B cell (primary cell): ENCODE results near the gene ELL3. TPM values are rescaled to one million over a fixed set of nuclear protein-coding genes. Genes with fewer than 3 reads are reported as not detected.
A peak's percentile ranks its signal among the peaks of the same experiment; 100 is the strongest.

ENCODE experiments used
- ATAC-seq: fragments of 200-7000 bp; cut with Tn5 transposase; one replicate; pipeline ENCODE4 v1.10.0; 2021; ENCODE audit warnings: low read depth, mild to moderate bottlenecking, moderate number of reproducible peaks, moderate library complexity
- CTCF ChIA-PET: fragments of 350-600 bp; sonication (Branson Sonifier 250); formaldehyde crosslinking; loops from one replicate; lab custom pipeline; 2021; ENCODE audit warnings: antibody characterized with exemption, inconsistent platforms; lab: Charles Lee
- POLR2A ChIA-PET: fragments of 350-600 bp; sonication (Branson Sonifier 250); formaldehyde crosslinking; loops from one replicate; lab custom pipeline; 2021; ENCODE audit warnings: antibody characterized with exemption; lab: Charles Lee
- DNase-seq: peaks from one replicate; pipeline ENCODE4 v3.0.0; 2013
- H2AFZ ChIP-seq: 2 replicates; pipeline ENCODE4 v1.6.1; 2012; ENCODE audit warnings: mild to moderate bottlenecking, low read depth, low read length; ENCODE audit not compliant: insufficient read depth, poor library complexity, severe bottlenecking
- H3K27ac ChIP-seq, 2 donors: 1 replicate in 1 of 2; 2 replicates in 1 of 2; pipeline ENCODE4 v1.5.1; 2012 to 2013; ENCODE audit warnings: low read length in 2 of 2, mild to moderate bottlenecking in 2 of 2, moderate library complexity in 1 of 2
- H3K27me3 ChIP-seq, 4 experiments: fragments of 200-600 bp in 1 of 4; sonication (generic) in 1 of 4; replicated peaks in 1 of 4; 1 replicate in 2 of 4; 2 replicates in 2 of 4; pipeline versions ENCODE4 v1.6.1 to v1.7.0; 2013 to 2016; ENCODE audit warnings: low read length in 3 of 4, mild to moderate bottlenecking in 2 of 4, mixed read lengths in 1 of 4, moderate library complexity in 1 of 4; ENCODE audit not compliant: insufficient read depth in 4 of 4, control insufficient read depth in 3 of 4; ENCODE audit errors: control extremely low read depth in 1 of 4
- H3K36me3 ChIP-seq, 2 experiments: replicated peaks in 1 of 2; 1 replicate in 1 of 2; 2 replicates in 1 of 2; pipeline versions ENCODE4 v1.6.1 to v1.7.1; 2013; ENCODE audit warnings: low read length in 1 of 2; ENCODE audit not compliant: insufficient read depth in 2 of 2, control insufficient read depth in 1 of 2; ENCODE audit errors: control extremely low read depth in 1 of 2, extremely low read depth in 1 of 2
- H3K4me1 ChIP-seq, 2 donors: fragments of 200-600 bp in 1 of 2; sonication (generic) in 1 of 2; 1 replicate in 1 of 2; 2 replicates in 1 of 2; pipeline versions ENCODE4 v1.5.1 to v1.6.1; 2013 to 2017; ENCODE audit warnings: low read length in 2 of 2; ENCODE audit not compliant: control insufficient read depth in 2 of 2, insufficient read depth in 2 of 2
- H3K4me2 ChIP-seq: replicated peaks from 2 replicates; pipeline ENCODE3; 2012; ENCODE audit warnings: mild to moderate bottlenecking, low read depth, low read length; ENCODE audit not compliant: poor library complexity, severe bottlenecking
- H3K4me3 ChIP-seq, 5 experiments: fragments of 200-600 bp in 1 of 5; sonication (generic) in 1 of 5; 1 replicate in 3 of 5; 2 replicates in 2 of 5; pipeline versions ENCODE4 v1.5.1 to v1.7.0; 2011 to 2016; ENCODE audit warnings: low read length in 4 of 5, mild to moderate bottlenecking in 4 of 5, low read depth in 2 of 5, control low read depth in 1 of 5, moderate library complexity in 1 of 5; ENCODE audit not compliant: insufficient read depth in 1 of 5; ENCODE audit errors: control extremely low read depth in 1 of 5, extremely low read depth in 1 of 5
- H3K79me2 ChIP-seq: fragments of 200-600 bp; sonication (generic); one replicate; pipeline ENCODE4 v1.6.0; 2016; ENCODE audit warnings: low read length; ENCODE audit not compliant: control insufficient read depth, insufficient read depth
- H3K9ac ChIP-seq: fragments of 200-600 bp; sonication (generic); 2 replicates; pipeline ENCODE4 v1.6.1; 2017; ENCODE audit warnings: mild to moderate bottlenecking, low read length, moderate library complexity
- H3K9me3 ChIP-seq, 3 donors: one replicate each; pipeline versions ENCODE4 v1.6.1 to v1.7.1; 2013; ENCODE audit warnings: low read length in 2 of 3; ENCODE audit not compliant: control insufficient read depth in 2 of 3, insufficient read depth in 1 of 3; ENCODE audit errors: control extremely low read depth in 1 of 3
- H4K20me1 ChIP-seq: 2 replicates; pipeline ENCODE4 v1.6.0; 2012; ENCODE audit warnings: mild to moderate bottlenecking, low read length; ENCODE audit not compliant: insufficient read depth, control insufficient read depth, poor library complexity, severe bottlenecking
- H3K27ac Mint-ChIP-seq: one replicate; pipeline ENCODE4 v1.8.0; 2021; ENCODE audit warnings: mixed read lengths
- H3K27me3 Mint-ChIP-seq: one replicate; pipeline ENCODE4 v1.8.0; 2021; ENCODE audit warnings: mixed read lengths
- H3K4me1 Mint-ChIP-seq: one replicate; pipeline ENCODE4 v1.8.0; 2021; ENCODE audit warnings: mixed read lengths
- H3K4me3 Mint-ChIP-seq: one replicate; pipeline ENCODE4 v1.8.0; 2021; ENCODE audit warnings: mixed read lengths
- H3K9me3 Mint-ChIP-seq: one replicate; pipeline ENCODE4 v1.8.0; 2022; ENCODE audit warnings: mixed read lengths; ENCODE audit not compliant: insufficient read depth
- CTCF ChIP-seq: fragments of 200-600 bp; IDR thresholded peaks from one replicate; pipeline ENCODE4 v1.8.0; 2022; ENCODE audit warnings: antibody characterized with exemption, mild to moderate bottlenecking
- EZH2 ChIP-seq: IDR thresholded peaks from 2 replicates; pipeline ENCODE4 v1.6.1; 2012; ENCODE audit warnings: borderline replicate concordance, low read depth, mild to moderate bottlenecking, moderate library complexity, low read length; ENCODE audit not compliant: insufficient read depth, poor library complexity, severe bottlenecking
- WGBS: methylation state at CpG from one replicate; pipeline ENCODE4 v1.1.5; 2013; ENCODE audit warnings: missing lambda C conversion rate; ENCODE audit not compliant: insufficient coverage; 5-methylcytosine and 5-hydroxymethylcytosine counted together
- intact Hi-C: fragments of 100-400 bp; cut with micrococcal nuclease; formaldehyde crosslinking; loops from one replicate; pipeline ENCODE4 v1.10.0; 2022
- polyA plus RNA-seq: library from polyadenylated mRNA; depleted of rRNA; stranded (reverse); fragments of >200 nt; gene quantifications from 2 replicates; pipeline ENCODE4 v1.2.3, GENCODE V29; 2012
- total RNA-seq, 2 donors: library from RNA; stranded (reverse); fragments of 120-200 nt in 1 of 2; gene quantifications; 1 replicate in 1 of 2; 2 replicates in 1 of 2; pipeline versions ENCODE4 v1.2.3 to v1.2.4, GENCODE V29; 2013 to 2022

ELL3 gene
- total and polyA plus RNA-seq, 2 donors (not counting 1 experiment from before 2014, with no cell fraction given): 22.0 to 88.8 TPM

DNA sequence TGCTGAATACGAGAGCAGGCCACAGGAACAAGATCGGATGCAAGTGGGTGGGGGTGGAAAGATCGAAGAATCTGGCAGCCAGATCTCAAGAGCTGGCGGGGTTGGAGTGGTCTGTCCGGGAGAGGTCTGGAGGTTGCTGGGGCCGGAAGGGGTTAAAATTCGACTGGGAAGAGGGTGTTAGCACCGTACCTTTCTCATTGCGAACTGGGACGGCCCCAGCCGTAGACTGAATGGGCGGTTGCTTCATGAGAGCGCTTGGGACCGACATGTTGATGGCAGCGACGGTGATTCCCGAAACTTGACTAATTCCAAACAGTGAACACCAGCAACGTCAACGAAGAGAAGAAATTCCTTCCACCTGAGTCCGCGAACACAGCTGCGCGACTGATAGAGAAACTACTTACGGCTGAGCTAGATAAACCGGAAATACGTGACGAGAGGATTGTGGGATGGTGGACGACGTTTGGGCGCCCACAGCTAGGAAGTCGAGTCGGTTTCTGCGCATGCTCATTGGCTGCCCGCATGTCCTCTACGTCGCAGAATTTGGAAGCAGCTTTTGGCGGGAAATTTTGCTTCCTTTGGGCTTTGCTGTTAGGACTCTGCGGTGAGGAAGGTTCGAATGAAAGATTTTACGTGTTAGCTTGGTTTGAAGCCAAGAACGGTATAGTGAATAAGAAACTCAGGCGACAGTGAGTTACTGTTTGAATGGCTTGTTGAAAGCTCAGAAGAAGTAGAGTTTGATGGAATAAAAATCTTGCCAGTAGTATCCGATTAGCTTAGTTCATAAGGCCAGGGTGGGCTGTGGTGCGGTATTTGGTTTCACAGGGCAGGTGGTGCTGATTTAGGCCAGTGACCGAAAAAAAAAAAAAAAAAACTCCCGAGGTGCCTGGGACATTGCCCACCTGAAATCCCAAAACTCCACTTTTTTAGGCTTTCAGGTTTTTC is 47.8 kb upstream of the ELL3 start, which contains the start of gene MFAP1:
TSS of gene MFAP1 (minus strand) at position 389 of the 945 bp plus-strand sequence. CDS start at position 268, 121 bp downstream.
- peak within 1 kb of the TSS; percentile 89 for H3K4me2 ChIP-seq
- H3K27me3 ChIP-seq: no peaks in the 10 kb centered on the region
- Mint-ChIP-seq H3K27me3 (no peaks in the 10 kb centered on the region), H3K4me3 (peak within 1 kb of the TSS; percentile 99), H3K27ac (peak within 1 kb of the TSS; percentile 98), H3K4me1 (peaks cover 57% of the 10 kb centered on the region), H3K9me3 (no peaks in the 10 kb centered on the region)
- DNase-seq (peak; percentile 97), ATAC-seq (peak; percentile 84)
- WGBS: 4% methylated on average over 43 of the region's 46 CpGs
- H3K79me2 ChIP-seq: peaks cover 73% of the 10 kb centered on the region
- H3K9ac ChIP-seq: peak within 1 kb of the TSS; percentile 98
- H3K4me1 ChIP-seq: peaks cover 25 to 43% of the 10 kb centered on the region in 2 donors
- ChIA-PET POLR2A (interaction anchor here (0.5 to 1.3 kb wide), 9 partner anchors 12 to 80 kb away, joined by 3 to 11 read pairs (median 6); partner anchors contain the start of genes ELL3, HYPK and SERINC4), CTCF (interaction anchor here (0.8 to 1.8 kb wide), 7 partner anchors 15 to 68 kb away, joined by 3 to 6 read pairs (median 5); partner anchors contain the start of genes ELL3, HYPK and SERINC4)
- peak within 1 kb of the TSS; percentile 68 to 100 (median 98) for H3K4me3 ChIP-seq
- peak within 1 kb of the TSS; percentile 94 to 95 for H3K27ac ChIP-seq
- H3K36me3 ChIP-seq: peaks cover 1 to 3% of the 10 kb centered on the region in 2 experiments
- peaks cover 4% of the 10 kb centered on the region for H4K20me1 ChIP-seq
- peak within 1 kb of the TSS; percentile 90 for H2AFZ ChIP-seq
- intact Hi-C loops: loop anchor here (1.0 to 5.0 kb wide), 8 partner anchors 15 to 713 kb away; partner anchors contain the start of genes CTDSPL2, EIF3J, ELL3 and HYPK
- H3K9me3 ChIP-seq: no peaks in the 10 kb centered on the region
- TF ChIP-seq CTCF: no peak
- TF ChIP-seq EZH2: no peak
